HG03045 (cell line): ENCODE measurements around the gene RASA3.

Experiments used
- ATAC-seq: cut with Tn5 transposase; IDR thresholded peaks from one replicate; pipeline ENCODE4 v1.9.1; 2021; ENCODE audit warnings: mild to moderate bottlenecking, moderate library complexity; ENCODE audit not compliant: unreplicated experiment

The RASA3 gene

DNA sequence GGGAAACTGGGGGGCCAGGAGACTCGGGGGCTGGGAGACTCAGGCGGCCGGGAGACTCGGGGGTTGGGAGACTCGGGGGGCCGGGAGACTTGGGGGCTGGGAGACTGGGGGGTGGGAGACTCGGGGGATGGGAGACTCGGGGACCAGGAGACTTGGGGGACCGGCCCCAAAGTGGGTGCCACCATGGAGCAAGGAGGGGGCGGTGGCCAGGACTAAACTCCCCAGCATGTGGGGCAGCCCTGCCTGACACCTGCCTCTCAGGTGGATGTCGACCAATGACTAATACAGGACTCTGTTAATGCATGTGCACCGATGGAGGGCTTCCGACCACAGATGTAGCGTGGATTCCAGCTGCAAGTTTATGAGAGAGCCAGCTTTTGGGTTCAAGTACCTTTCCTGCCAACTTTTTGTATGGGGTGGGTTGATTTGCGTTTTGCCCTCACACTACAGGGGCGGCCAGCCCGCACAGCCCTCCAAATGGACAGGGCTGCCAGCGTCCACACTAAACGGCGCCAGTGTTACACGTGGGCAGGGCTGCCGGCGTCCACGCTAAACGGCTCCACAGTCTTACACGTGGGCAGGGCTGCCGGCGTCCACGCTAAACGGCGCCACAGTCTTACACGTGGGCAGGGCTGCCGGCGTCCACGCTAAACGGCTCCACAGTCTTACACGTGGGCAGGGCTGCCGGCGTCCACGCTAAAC, 62.2 kb downstream of the RASA3 start:
- ATAC-seq, result no peak

DNA sequence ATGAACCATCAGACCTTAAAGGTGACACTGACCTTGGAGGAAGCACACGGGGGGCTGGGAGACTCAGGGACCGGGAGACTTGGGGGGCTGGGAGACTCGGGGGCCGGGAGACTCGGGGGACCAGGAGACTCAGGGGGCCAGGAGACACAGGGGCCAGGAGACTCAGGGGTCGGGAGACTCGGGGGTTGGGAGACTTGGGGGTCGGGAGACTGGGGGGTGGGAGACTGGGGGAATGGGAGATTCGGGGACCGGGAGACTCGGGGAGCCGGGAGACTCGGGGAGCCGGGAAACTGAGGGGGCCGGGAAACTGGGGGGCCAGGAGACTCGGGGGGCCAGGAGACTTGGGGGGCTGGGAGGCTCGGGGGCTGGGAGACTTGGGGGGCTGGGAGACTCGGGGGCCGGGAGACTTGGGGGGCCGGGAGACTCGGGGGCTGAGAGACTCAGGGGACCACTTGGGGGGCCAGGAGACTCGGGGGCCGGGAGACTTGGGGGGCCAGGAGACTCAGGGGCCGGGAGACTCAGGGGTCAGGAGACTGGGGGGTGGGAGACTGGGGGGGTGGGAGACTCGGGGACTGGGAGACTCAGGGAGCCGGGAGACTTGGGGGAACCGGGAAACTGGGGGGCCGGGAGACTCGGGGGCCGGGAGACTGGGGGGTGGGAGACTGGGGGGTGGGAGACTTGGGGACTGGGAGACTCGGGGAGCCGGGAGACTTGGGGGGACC, 62.9 kb downstream of the RASA3 start:
- ATAC-seq, result no peak

DNA sequence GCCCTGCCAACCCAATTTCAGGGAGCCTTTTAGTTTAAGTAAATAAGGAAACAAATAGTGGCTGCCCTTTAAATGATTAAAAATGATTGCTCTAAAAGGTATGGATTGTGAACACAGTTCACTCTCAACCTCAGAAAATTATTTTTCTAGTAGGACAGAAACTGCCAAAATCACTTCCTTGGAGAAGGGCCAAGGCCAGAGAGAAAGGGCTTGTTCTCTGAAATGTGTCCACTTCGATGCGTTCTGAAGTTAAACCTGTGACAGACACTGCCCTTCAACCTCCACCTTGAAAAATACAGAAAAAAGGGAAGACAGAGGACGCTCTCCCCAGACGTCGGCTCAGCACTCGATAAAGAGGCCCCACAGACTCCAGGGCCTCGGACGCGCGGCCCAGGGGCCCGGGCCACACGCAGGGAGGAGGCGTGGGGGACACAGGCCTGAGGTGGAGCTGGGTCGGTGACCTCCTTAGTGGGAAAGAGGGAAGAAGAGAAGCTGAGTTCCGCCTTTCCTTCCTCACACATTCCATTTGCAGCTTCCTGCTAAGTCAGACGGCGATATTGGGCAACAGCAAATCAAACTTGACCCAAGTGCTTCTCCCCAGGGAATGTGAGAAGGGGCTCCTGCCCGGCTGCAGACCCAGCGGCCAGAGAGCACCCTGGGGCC, 63.6 kb downstream of the RASA3 start:
- no peak for ATAC-seq

DNA sequence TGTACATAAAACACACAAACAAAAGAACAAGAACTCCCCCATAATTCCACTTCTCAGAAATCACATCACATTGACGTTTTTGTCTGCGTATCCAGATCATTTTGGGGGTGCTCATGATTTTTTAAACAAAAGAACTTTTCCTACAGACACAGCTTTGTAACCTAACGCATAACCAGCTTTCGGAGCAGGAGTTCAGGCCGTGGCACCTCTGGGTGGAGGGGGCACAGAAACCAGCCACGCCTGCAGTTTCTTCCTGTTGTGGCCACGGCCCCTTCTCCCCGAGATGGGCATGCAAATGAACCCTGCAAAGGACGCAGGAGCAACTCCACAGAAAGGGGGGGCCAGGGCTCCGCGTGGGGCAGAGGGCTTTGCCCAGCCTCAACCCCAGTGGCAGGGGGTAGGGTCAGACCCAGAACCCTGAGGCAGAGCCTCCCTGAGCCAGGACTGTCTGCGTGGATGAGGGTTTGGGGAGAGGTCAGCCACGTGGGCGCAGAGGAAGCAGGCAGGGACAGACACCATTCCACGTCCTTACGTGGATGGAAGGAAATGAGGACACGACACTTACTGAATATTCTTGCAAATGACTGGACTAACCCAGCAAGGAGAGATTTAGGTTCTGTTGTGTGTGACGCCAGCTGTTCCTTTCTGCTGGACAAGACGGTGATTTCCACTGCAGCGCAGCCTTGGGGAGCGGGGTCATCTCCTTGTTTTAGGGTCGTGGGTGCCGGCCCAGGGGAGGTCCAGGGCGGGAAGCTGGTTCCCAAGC, 64.4 kb downstream of the RASA3 start:
- ATAC-seq, result peak; percentile 39

DNA sequence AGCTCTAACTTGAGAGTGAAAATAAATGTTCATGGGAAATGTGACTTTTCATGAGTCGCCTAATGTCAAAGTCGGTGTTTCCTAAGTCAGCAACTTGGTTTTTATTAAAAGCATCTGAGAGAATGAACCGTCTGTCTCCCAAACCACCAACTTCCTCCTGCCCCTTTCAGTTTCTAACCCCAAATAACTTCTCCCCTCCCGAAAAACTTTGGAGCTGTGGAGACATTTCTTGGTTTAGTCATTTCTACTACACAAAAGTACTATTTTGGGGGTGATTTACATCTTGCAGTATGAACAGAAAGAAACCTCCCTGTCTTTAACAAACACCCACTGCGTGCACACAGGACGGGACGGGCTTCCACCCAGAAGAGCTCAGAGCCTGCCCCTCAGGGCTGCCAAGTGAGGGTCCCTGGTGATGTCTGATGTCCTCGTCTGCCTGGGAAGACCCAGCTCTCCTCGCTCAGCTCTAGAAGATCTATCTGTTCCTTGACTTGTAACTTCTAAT, 65.0 kb downstream of the RASA3 start:
- ATAC-seq, result peak; percentile 60

DNA sequence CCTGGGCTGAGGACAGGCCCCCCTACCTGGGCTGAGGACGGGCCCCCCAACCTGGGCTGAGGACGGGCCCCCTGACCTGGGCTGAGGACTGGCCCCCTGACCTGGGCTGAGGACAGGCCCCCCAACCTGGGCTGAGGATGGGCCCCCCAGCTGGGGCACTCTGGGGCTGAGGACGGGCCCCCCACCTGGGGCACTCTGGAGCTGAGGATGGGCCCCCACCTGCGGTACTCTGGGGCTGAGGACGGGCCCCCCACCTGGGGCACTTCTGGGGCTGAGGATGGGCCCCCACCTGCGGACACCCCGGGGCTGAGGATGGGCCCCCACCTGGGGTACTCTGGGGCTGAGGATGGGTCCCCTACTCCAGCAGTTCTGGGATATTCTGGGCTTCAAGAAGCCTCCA, 65.5 kb downstream of the RASA3 start:
- ATAC-seq, result no peak

DNA sequence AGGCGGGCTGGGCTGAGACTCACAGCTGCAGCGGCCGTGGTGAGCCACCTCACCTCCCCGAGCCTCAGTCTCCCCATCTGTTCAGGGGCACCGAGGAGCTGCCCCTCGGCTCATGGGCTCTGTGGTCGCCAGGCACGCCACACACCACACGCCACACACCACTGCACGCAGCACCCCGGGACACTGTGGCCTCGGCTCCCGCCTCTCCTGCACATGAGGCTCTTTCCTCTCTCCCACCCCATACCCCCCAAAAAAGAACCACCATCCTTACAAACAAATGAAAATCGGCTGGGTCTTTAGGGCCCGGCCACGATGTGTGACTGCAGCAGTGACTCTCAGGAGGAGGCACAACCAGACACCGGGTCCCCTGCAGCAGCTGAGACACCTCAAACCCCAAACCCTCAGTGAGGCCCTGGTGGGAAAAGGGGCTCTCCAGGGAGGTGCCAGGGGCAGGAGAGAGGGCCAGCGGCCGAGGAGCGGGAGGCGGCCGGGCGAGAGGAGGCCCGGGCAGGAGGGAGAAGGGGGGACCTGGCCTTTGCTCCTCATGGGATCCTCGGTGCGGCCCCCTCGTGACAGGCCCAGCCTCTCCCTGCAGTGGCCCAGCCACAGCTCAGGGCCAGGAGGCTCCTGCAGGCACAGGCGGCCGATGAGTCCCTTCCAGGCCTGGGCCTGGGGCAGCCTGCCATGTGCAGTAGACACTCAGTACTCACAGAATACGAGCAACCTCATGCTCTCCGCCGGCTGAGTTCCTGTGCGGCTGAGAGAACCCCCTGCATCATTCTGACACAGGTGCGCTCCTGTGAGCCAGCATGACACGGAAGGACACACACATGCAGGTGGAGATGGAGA, 66.3 kb downstream of the RASA3 start:
- ATAC-seq, result no peak

DNA sequence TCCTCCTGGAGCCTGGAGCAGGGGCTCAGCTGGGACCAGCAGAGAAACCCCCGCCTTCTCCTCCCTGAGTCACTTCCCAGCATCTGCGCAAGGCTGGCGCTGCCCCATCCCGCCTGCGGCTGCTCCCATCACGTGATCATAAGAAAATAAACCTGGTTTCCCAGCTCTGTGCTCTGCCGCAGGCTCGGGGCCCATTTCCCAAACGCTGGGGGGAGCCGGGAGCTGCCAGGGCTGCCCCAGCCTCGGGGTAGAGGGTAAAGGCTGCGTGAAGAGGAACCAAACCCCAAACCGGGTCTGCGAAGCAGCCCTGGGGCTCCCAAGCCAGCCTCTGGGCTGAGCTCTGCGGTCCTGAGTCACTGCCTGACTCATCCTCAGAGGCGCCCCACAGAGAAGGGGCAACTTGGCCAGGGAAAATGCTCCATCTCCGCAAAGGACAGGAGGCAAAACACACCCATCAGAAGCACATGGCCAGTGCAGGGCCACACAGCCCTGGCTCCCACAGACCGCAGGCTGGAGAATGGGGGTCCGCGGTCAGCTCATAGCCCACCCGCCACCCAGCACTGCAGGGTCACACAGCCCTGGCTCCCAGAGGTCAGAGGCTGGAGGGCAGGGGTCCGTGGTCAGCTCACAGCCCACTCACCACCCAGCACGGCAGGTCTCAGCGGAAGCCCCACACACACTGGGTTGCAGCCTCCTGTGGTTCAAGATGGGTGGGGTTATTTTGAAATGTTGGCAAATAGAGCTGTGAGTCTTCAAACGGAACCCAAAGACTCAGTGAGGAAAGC, 67.1 kb downstream of the RASA3 start:
- peak; percentile 30 for ATAC-seq

DNA sequence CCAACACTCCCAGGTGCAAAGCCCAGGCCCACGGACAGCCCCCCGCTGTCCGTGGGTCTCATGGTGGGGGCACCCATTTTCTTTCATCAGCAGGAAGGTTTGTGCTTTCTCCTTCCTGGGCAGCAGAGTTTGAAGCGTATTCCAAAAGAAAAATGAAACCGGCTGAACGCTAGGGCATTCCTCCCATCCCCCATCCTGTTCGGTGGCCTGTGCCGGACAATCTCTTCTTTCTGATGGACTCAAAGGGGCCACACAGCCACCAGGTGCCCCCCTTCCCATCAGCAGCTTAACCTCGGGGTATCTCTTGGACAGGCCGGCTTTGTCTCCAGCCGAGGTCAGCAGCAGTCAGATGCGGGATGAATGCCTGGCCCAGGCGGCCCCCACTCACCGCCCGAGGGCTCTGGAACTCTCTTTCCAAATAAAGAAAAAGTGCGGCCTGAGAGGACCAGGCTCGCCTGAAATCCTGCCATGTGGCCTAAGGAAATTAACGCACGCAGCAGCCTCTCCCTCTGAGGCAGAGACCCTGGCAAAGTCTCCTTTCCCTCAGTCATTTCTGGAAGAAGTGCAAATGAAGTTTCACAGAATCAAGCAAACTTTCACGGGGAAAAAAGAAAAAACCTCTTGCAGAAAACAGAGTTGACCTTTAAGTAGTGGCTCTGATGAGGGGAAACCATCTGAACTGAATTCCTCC, 67.8 kb downstream of the RASA3 start:
- ATAC-seq, result no peak

DNA sequence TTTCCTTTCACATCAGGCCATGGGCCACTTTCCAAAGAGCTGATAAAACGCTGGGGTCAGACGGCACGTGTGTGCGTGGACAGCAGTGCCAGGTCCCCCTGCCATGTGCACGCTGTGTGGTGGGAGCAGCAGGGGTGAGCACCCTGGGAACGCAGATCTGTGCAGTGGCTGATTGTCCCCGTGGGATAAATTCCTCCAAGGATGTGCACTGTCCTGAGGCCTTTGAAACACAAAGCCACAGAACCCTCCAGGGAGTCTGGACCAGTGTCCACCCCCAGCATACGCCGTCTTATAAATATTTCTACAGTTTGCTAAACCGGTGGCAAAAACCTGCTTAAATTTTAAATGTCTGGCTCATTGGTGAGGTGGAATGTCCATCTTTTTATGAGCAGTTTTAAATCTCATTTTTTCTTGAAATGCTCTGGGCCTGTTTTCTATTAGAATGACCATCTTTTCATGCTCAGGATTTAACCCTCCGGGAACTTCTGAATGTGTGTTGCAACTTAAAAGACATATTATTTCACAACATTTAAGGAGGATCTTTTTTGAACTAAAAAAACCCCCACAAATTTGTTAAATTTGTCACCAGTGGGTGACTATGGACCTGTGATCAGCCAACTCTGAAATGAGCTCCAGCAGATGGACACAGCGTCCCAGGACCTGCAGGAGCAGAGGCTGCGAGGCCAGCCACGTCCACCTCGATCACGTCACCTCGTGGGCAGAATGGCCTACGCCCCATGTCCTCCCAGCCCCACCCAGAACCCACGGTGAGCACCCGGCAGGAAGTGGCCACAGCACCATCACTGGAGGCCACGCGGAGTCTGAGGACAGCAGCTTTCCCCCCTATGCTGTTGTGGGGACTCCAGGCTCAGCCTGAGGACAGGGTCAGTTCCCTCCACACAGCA, 68.6 kb downstream of the RASA3 start:
- ATAC-seq, result no peak

DNA sequence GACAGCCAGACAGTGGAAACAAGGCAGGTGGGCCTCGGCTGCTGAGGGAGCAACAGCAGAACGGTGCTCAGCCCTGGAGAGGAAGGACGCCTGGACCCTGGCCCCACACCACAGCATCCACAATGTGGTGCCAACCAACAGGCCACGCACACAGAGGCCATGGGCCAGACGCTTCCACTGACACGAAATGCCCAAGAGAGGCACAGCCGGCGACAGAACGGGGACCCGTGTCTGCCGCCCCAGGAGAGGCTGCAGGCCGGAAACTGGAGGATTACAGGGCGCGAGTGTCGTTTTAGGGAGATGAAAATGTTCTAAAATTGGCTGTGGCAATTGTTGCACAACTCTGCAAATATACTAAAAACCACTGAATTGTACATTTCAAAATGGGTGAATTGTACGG, 69.7 kb downstream of the RASA3 start:
- ATAC-seq, result no peak

DNA sequence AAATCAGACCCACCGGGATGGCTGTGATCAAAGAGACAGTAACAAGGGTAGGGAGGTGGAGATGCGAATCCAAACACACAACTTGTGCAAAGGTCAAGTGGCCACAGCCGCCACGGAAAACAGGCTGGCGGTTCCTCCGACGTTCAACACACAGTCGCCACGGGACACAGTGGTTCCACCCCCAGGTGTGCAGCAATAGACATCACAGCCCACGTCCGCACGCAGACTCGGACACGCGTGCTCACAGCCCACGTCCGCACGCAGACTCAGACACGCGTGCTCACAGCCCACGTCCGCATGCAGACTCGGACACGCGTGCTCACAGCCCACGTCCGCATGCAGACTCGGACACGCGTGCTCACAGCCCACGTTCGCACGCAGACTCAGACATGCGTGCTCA, 70.1 kb downstream of the RASA3 start:
- no peak for ATAC-seq

DNA sequence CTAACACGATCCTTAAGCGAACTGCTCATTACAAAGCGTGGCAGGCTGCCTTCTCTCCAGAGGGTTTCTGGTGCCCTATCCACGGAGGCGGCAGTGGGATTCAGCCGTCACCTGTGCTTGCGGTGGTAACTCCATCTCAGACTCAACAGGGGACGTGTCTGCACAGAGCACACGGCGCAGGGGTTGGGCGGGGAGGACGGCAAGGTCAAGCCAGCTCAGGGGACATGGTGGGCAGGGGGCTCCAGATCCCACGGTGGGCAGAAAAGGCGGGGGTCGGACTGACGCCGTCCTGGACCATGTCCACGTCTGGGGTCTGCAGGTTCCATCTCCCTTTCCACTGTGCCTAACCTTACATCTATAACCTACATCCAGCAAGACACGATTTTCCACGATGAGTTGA, 70.7 kb downstream of the RASA3 start:
- no peak for ATAC-seq

DNA sequence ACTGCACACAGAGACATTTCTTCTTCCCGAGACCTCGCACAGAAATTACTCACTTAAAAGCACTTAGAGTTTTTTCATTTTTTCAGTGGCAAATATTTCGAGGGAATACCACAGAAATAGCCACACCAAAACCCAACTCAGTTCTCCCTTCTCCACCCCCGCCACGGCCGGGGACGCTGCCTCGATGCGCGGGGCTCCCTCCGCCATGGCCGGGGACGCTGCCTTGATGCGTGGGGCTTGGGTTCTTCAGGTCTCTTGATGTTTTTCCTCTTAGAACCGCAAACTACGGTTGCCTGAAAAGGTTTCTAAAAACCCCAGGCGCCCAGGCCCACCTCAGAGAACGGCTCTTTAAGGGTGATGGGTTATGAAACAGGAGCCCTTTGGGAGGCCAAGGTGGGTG, 71.4 kb downstream of the RASA3 start:
- ATAC-seq, result no peak

DNA sequence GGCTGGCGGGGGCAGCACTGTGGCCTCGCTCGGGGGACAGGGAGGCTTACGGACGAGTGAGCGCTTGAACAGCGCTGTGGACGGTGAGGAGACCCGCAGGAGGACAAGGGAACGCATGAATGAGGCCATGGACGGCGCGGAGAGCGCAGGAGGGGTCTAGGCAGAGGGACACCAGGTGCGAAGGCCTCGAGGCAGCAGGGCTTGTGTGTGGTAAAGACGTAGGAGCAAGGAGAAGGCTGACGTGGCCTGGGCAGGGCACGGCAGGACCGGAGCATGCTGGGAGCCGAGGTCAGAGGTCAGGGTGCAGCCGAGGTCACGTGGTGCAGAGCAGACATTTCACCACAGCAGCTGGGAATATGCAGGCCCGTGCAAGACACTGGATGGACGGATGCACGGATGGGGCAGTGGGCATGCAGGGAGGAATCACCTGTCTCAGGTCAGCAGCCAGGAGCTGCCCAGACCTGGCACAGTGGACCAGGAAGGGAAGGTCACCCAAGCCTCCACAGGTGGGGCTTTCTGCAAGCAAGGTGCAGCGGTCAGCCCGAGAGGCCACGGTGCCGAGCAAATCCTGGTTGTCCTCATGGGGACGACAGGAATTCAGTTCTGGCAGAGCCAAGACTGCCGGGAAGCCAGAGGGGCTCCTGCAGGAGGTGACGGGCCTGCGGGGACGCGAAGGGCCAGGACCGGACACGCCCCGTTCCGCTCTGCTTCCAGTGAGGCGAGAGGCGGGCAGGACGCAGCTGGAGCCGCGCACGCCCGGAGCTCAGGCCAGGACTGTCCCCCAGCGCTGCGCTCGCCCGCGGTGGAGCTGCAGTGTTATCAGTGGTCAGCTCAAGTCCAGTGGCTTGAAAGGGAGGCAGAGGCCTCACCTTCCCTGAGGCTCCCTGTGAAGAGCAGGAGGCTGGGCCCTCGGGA, 72.2 kb downstream of the RASA3 start:
- ATAC-seq, result no peak

DNA sequence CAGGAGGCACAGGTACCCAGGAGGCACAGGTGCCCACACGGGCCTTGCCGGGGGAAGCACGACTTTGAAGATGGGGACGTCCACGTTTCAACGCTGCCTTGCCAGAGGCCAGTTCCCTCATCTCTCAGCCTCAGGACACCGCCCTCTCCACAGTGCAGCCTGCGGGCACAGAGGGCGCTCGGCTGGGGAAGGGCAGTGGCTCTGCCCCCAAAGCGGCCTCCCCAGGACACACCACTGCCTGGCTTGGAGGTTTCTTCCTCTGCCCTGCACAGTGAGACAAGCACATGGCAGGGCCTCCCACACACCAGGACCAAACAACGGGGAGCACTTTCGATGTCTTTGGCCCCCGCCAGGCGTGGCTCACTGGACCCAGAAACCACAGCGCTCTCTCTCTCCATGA, 73.0 kb downstream of the RASA3 start:
- no peak for ATAC-seq
